Ishikawa (cell line): ENCODE data around the gene ANKRD44.

Experiments
- CEBPB ChIP-seq: IDR thresholded peaks from 2 replicates; pipeline ENCODE4 v1.6.1; 2012
- CREB1 ChIP-seq: IDR thresholded peaks from 2 replicates; pipeline ENCODE4 v1.6.1; 2012; ENCODE audit warnings: low read depth
- EGR1 ChIP-seq: IDR thresholded peaks from 2 replicates; pipeline ENCODE4 v1.6.1; 2012
- EP300 ChIP-seq: IDR thresholded peaks from 2 replicates; pipeline ENCODE4 v1.6.1; 2012; ENCODE audit warnings: borderline replicate concordance
- FOXM1 ChIP-seq: IDR thresholded peaks from 2 replicates; pipeline ENCODE4 v1.6.1; 2012; ENCODE audit warnings: low read depth, borderline replicate concordance
- NFIC ChIP-seq: IDR thresholded peaks from 2 replicates; pipeline ENCODE4 v1.6.1; 2012
- RAD21 ChIP-seq: IDR thresholded peaks from 2 replicates; pipeline ENCODE4 v1.6.1; 2012; ENCODE audit warnings: low read depth
- TAF1 ChIP-seq: IDR thresholded peaks from 2 replicates; pipeline ENCODE4 v1.6.1; 2012; ENCODE audit warnings: low read depth, mild to moderate bottlenecking
- TCF12 ChIP-seq: IDR thresholded peaks from 2 replicates; pipeline ENCODE4 v1.6.1; 2012; ENCODE audit warnings: low read depth
- TEAD4 ChIP-seq: IDR thresholded peaks from 2 replicates; pipeline ENCODE4 v1.6.1; 2012
- USF1 ChIP-seq: IDR thresholded peaks from 2 replicates; pipeline ENCODE4 v1.6.1; 2012
- YY1 ChIP-seq: IDR thresholded peaks from 2 replicates; pipeline ENCODE4 v1.6.1; 2012; ENCODE audit warnings: low read depth
- ZBTB7A ChIP-seq: IDR thresholded peaks from 2 replicates; pipeline ENCODE4 v1.6.1; 2012; ENCODE audit warnings: low read depth
- TF ChIP-seq, protein P1 (sequence below): IDR thresholded peaks from 2 replicates; pipeline ENCODE4 v1.6.1; 2012
- TF ChIP-seq, protein P2 (sequence below): IDR thresholded peaks from 2 replicates; pipeline ENCODE4 v1.6.1; 2012; ENCODE audit warnings: low read depth, mild to moderate bottlenecking

The ANKRD44 gene

GRCh38 chr2:197164141-197164754, 146.3 kb downstream of the ANKRD44 start:
- TF ChIP-seq NFIC, result no peak
- TF ChIP-seq TAF1, result no peak
- no peak for TF ChIP-seq CEBPB
- no peak for TF ChIP-seq USF1
- TF ChIP-seq TCF12, result no peak
- no peak for TF ChIP-seq TEAD4
- TF ChIP-seq EGR1, result no peak
- TF ChIP-seq YY1, result no peak
- TF ChIP-seq, protein P1, sequence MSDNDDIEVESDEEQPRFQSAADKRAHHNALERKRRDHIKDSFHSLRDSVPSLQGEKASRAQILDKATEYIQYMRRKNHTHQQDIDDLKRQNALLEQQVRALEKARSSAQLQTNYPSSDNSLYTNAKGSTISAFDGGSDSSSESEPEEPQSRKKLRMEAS, result no peak
- TF ChIP-seq RAD21, result no peak
- TF ChIP-seq FOXM1, result no peak
- TF ChIP-seq, protein P2, sequence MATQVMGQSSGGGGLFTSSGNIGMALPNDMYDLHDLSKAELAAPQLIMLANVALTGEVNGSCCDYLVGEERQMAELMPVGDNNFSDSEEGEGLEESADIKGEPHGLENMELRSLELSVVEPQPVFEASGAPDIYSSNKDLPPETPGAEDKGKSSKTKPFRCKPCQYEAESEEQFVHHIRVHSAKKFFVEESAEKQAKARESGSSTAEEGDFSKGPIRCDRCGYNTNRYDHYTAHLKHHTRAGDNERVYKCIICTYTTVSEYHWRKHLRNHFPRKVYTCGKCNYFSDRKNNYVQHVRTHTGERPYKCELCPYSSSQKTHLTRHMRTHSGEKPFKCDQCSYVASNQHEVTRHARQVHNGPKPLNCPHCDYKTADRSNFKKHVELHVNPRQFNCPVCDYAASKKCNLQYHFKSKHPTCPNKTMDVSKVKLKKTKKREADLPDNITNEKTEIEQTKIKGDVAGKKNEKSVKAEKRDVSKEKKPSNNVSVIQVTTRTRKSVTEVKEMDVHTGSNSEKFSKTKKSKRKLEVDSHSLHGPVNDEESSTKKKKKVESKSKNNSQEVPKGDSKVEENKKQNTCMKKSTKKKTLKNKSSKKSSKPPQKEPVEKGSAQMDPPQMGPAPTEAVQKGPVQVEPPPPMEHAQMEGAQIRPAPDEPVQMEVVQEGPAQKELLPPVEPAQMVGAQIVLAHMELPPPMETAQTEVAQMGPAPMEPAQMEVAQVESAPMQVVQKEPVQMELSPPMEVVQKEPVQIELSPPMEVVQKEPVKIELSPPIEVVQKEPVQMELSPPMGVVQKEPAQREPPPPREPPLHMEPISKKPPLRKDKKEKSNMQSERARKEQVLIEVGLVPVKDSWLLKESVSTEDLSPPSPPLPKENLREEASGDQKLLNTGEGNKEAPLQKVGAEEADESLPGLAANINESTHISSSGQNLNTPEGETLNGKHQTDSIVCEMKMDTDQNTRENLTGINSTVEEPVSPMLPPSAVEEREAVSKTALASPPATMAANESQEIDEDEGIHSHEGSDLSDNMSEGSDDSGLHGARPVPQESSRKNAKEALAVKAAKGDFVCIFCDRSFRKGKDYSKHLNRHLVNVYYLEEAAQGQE, result no peak
- no peak for TF ChIP-seq ZBTB7A
- no peak for TF ChIP-seq CREB1
- no peak for TF ChIP-seq EP300

DNA sequence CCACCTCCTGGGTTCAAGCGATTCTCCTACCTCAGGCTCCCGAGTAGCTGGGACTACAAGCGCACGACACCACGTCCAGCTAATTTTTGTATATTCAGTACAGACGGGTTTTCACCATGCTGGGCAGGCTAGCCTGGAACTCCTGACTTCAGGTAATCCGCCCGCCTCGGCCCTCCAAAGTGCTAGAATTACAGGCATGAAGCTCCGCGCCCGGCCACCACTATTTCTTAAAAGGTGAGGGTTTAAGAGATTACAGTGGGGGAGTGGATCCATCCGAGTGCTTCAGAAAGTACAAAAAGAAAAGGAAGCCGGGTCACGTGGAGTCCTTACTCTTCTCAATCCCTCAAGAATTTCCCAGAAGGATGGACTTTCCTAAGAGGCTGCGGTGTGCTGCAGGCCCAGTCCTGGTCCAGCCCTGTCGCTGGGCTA, 146.9 kb downstream of the ANKRD44 start:
- TF ChIP-seq EP300 (no peak), EGR1 (no peak), RAD21 (no peak), NFIC (no peak), CEBPB (no peak), ZBTB7A (no peak), FOXM1 (no peak), TEAD4 (no peak), USF1 (no peak), YY1 (no peak), TCF12 (no peak), TAF1 (no peak), CREB1 (no peak)
- TF ChIP-seq, protein P2, result no peak
- TF ChIP-seq, protein P1, result no peak

- TF ChIP-seq YY1 (no peak), EP300 (no peak), ZBTB7A (no peak), USF1 (no peak), NFIC (no peak), TAF1 (no peak), TEAD4 (no peak), TCF12 (no peak), CEBPB (no peak), RAD21 (no peak), EGR1 (no peak), FOXM1 (no peak), CREB1 (no peak)
- TF ChIP-seq, protein P1, result no peak
- TF ChIP-seq, protein P2, result no peak
Observed at GRCh38 chr2:197161774-197162173, 148.8 kb downstream of the ANKRD44 start.
